Endodermal cell (in vitro differentiated cells): Measurements from ENCODE around the gene UGT1A1. TPM values are rescaled to one million over a fixed set of nuclear protein-coding genes. Genes with fewer than 3 reads are reported as not detected.
"Not testable (repeated sequence)": the region's sequence is repeated elsewhere in the genome, so short reads cannot be mapped to it uniquely, and the experiment has no call there.

Source experiments
- DNase-seq: peaks from one replicate; pipeline ENCODE4 v3.0.0-alpha.2; 2017
- H3K27ac ChIP-seq: 2 replicates; pipeline ENCODE4 v1.5.1; 2013; ENCODE audit warnings: mild to moderate bottlenecking, low read depth, low read length, moderate library complexity
- H3K27me3 ChIP-seq: 2 replicates; pipeline ENCODE4 v1.6.1; 2013; ENCODE audit warnings: mild to moderate bottlenecking, low read length, moderate library complexity; ENCODE audit not compliant: insufficient read depth, control insufficient read depth, poor library complexity, severe bottlenecking
- H3K36me3 ChIP-seq: 2 replicates; pipeline ENCODE4 v1.7.0; 2013; ENCODE audit warnings: mild to moderate bottlenecking, low read length, moderate library complexity; ENCODE audit not compliant: control insufficient read depth, insufficient read depth
- H3K4me1 ChIP-seq: one replicate; pipeline ENCODE4 v1.7.0; 2013; ENCODE audit warnings: low read length; ENCODE audit not compliant: control insufficient read depth, insufficient read depth
- H3K4me3 ChIP-seq: 2 replicates; pipeline ENCODE4 v1.5.1; 2013; ENCODE audit warnings: mild to moderate bottlenecking, low read length, moderate library complexity
- H3K9ac ChIP-seq: 2 replicates; pipeline ENCODE4 v1.6.1; 2013; ENCODE audit warnings: mild to moderate bottlenecking, low read length, moderate library complexity; ENCODE audit not compliant: poor library complexity, severe bottlenecking; ENCODE audit errors: extremely low read depth
- H3K9me3 ChIP-seq: 2 replicates; pipeline ENCODE4 v1.6.1; 2013; ENCODE audit warnings: mild to moderate bottlenecking, low read length, moderate library complexity; ENCODE audit not compliant: control insufficient read depth
- H3K27ac Mint-ChIP-seq: 2 replicates; pipeline ENCODE4 v1.8.0; 2020; ENCODE audit warnings: mixed read lengths
- H3K27me3 Mint-ChIP-seq: 2 replicates; pipeline ENCODE4 v1.8.0; 2021; ENCODE audit warnings: mild to moderate bottlenecking, mixed read lengths; ENCODE audit not compliant: insufficient read depth
- H3K36me3 Mint-ChIP-seq: 2 replicates; pipeline ENCODE4 v1.8.0; 2020; ENCODE audit warnings: low read depth, mixed read lengths
- H3K4me1 Mint-ChIP-seq: 2 replicates; pipeline ENCODE4 v1.8.0; 2020; ENCODE audit warnings: mixed read lengths
- H3K4me3 Mint-ChIP-seq: 2 replicates; pipeline ENCODE4 v1.8.0; 2020; ENCODE audit warnings: mild to moderate bottlenecking, moderate library complexity, mixed read lengths
- H3K9me3 Mint-ChIP-seq: 2 replicates; pipeline ENCODE4 v1.8.0; 2020; ENCODE audit warnings: mild to moderate bottlenecking, mixed read lengths
- WGBS, 2 experiments: methylation state at CpG; one replicate each; pipeline versions ENCODE4 v1.1.5 to v1.1.7; 2013; ENCODE audit warnings: missing lambda C conversion rate in 2 of 2, mixed read lengths in 1 of 2; ENCODE audit not compliant: insufficient coverage in 1 of 2, insufficient read length in 1 of 2; 5-methylcytosine and 5-hydroxymethylcytosine counted together
- total RNA-seq, 2 donors: library from RNA; stranded (reverse); fragmentation: NEBNext Ultra II Directional in 1 of 2; extraction: Animal tissue kit (Norgen Biotek cat#: 25700) in 1 of 2; gene quantifications; 2 replicates in 1 of 2; 3 replicates in 1 of 2; pipeline ENCODE4 v1.2.1, GENCODE V29; 2021
- TF ChIP-seq, protein P1 (sequence below): fragments of 200-600 bp; sonication (generic); conservative IDR thresholded peaks from 2 replicates; pipeline ENCODE4 v1.5.0; 2021; ENCODE audit warnings: antibody characterized with exemption, mild to moderate bottlenecking

Gene UGT1A1
- total RNA-seq, 2 donors from 2014 or later, result not detected

DNA sequence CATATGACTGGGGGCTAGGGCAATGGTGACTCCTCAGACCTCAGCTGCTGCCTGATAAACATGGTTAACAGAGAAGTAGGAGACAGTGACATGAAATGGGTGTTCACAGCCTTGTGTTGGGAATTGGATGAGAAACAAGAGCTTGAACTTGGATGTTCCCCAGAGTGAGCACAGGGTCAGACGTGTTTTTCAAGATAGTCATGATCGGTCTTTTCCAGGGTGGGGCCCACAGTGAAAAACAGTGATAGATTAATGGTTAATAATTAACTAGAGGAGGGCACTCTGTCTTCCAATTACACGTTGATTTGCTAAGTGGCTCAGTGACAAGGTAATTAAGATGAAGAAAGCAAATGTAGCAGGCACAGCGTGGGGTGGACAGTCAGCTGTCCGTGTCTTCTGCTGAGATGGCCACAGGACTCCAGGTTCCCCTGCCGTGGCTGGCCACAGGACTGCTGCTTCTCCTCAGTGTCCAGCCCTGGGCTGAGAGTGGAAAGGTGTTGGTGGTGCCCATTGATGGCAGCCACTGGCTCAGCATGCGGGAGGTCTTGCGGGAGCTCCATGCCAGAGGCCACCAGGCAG lies 31.3 kb upstream of the UGT1A1 start, which contains the start of gene UGT1A3:
UGT1A3 (plus strand) TSS at position 320 of the 579 bp plus-strand sequence; CDS start at position 405, 85 bp downstream.
- Histone ChIP-seq H3K27me3 (no peaks in the 10 kb centered on the region), H3K9me3 (peaks cover 6% of the 10 kb centered on the region), H3K27ac (no peak within 1 kb of the TSS), H3K9ac (no peak within 1 kb of the TSS), H3K4me3 (no peak within 1 kb of the TSS), H3K36me3 (no peaks in the 10 kb centered on the region), H3K4me1 (no peaks in the 10 kb centered on the region)
- no peaks in the 10 kb centered on the region for H3K36me3 Mint-ChIP-seq
- peaks cover 13% of the 10 kb centered on the region for H3K27me3 Mint-ChIP-seq
- no peak for DNase-seq
- 88 to 93% methylated on average over 4 to 8 of the region's 8 CpGs for WGBS, 2 experiments
- H3K4me3 Mint-ChIP-seq, result no peak within 1 kb of the TSS
- no peak within 1 kb of the TSS for H3K27ac Mint-ChIP-seq
- TF ChIP-seq, protein P1, sequence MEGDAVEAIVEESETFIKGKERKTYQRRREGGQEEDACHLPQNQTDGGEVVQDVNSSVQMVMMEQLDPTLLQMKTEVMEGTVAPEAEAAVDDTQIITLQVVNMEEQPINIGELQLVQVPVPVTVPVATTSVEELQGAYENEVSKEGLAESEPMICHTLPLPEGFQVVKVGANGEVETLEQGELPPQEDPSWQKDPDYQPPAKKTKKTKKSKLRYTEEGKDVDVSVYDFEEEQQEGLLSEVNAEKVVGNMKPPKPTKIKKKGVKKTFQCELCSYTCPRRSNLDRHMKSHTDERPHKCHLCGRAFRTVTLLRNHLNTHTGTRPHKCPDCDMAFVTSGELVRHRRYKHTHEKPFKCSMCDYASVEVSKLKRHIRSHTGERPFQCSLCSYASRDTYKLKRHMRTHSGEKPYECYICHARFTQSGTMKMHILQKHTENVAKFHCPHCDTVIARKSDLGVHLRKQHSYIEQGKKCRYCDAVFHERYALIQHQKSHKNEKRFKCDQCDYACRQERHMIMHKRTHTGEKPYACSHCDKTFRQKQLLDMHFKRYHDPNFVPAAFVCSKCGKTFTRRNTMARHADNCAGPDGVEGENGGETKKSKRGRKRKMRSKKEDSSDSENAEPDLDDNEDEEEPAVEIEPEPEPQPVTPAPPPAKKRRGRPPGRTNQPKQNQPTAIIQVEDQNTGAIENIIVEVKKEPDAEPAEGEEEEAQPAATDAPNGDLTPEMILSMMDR, result no peak
- peaks cover 2% of the 10 kb centered on the region for H3K4me1 Mint-ChIP-seq
- H3K9me3 Mint-ChIP-seq, result peaks cover 30% of the 10 kb centered on the region

DNA sequence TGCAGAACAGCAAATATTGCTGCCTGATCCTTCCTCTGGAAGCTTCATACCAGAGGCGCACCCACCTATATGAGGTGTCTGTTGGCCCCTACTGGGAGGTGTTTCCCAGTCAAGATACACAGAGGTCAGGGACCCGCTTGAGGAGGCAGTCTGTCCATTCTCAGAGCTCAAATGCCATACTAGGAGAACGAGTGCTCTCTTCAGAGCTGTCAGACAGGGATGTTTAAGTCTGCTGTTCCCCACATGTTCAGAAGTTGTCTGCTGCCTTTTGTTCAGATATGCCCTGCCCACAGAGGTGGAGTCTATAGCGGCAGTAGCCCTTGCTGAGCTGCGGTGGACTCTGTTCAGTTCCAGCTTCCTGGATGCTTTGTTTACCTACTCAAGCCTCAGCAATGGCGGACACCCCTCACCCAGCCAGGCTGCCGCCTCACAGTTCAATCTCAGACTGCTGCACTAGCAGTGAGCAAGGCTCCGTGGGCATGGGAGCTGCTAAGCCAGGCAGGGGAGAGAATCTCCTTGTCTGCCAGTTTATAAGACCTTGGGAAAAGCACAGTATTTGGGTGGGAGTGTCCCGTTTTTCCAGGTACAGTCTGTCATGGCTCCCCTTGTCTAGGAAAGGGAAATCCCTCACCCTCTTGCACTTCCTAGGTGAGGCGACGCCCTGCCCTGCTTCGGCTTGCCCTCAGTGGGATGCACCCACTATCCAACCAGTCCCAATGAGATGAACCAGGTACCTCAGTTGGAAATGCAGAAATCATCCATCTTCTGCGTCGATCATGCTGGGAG lies 23.0 kb upstream of the UGT1A1 start:
- not testable (repeated sequence) for H3K4me1 Mint-ChIP-seq, H3K36me3 Mint-ChIP-seq, H3K4me3 Mint-ChIP-seq, H3K27ac Mint-ChIP-seq, DNase-seq, H3K27ac ChIP-seq, H3K9ac ChIP-seq, H3K4me3 ChIP-seq, H3K4me1 ChIP-seq, H3K27me3 Mint-ChIP-seq, H3K36me3 ChIP-seq, H3K27me3 ChIP-seq
- H3K9me3 Mint-ChIP-seq, result peaks cover 26% of the 10 kb centered on the region
- H3K9me3 ChIP-seq, result peaks cover 22% of the 10 kb centered on the region
- WGBS, 2 experiments, result 90 to 93% methylated on average over 11 to 14 of the region's 14 CpGs

- no peak overlapping the region for H3K9ac ChIP-seq
- no peaks in the 10 kb centered on the region for H3K27me3 ChIP-seq
- H3K4me3 ChIP-seq, result no peak overlapping the region
- H3K27ac Mint-ChIP-seq, result no peak overlapping the region
- no peak overlapping the region for H3K27ac ChIP-seq
- H3K9me3 ChIP-seq, result peaks cover 22% of the 10 kb centered on the region
- H3K4me3 Mint-ChIP-seq, result no peak overlapping the region
- no peaks in the 10 kb centered on the region for H3K4me1 ChIP-seq
- H3K4me1 Mint-ChIP-seq, result no peaks in the 10 kb centered on the region
- no peaks in the 10 kb centered on the region for H3K36me3 Mint-ChIP-seq
- peaks cover 8% of the 10 kb centered on the region for H3K27me3 Mint-ChIP-seq
- no peak for DNase-seq
- TF ChIP-seq, protein P1, result no peak
- H3K36me3 ChIP-seq, result no peaks in the 10 kb centered on the region
- peaks cover 26% of the 10 kb centered on the region for H3K9me3 Mint-ChIP-seq
- 63 to 79% methylated on average over 1 to 2 of the region's 2 CpGs for WGBS, 2 experiments
Measured at GRCh38 chr2:233740870-233741269, 19.2 kb upstream of the UGT1A1 start.
